Measurements from ENCODE around the gene PPFIA1. TPM values are rescaled to one million over a fixed set of nuclear protein-coding genes. Genes with fewer than 3 reads are reported as not detected.

Gene PPFIA1
- total and polyA plus RNA-seq, 3 donors from 2014 or later, result 110 to 144 (median 125) TPM

DNA sequence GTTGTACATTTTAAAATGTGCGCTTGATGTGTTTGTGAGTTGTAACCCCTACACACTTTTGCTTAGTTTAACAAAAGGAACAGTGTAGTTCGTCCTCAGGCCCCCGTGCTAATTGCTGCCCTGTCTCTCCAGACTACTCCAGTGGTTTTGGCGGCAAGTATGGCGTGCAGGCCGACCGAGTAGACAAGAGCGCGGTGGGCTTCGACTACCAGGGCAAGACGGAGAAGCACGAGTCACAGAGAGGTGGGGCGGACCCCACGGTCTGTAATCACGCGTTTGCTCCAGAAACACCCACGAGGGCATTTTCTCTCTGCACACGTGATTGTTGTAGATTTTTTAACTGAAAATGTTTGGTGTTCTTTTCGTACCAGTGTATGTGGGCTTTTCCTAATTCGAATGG lies 146.4 kb downstream of the PPFIA1 start:
- H3K4me3 ChIP-seq, result no peak overlapping the region
- WGBS, 2 donors, result 95 to 97% methylated on average over 20 of the region's 20 CpGs

GRCh38 chr11:70418130-70418529 lies 147.6 kb downstream of the PPFIA1 start:
- Histone ChIP-seq H3K9me3 (no peaks in the 10 kb centered on the region), H3K36me3 (ENCODE audit: low read depth, missing control alignments) (no peaks in the 10 kb centered on the region), H3K4me1 (peaks cover 12% of the 10 kb centered on the region), H3K27me3 (no peaks in the 10 kb centered on the region), H3K4me3 (no peak overlapping the region), H3K27ac (no peak overlapping the region)
- intact Hi-C loops (cut with DNase I; ENCODE audit: low total_unique reads), result no loop called here
- no peak for DNase-seq
- WGBS, 2 donors, result 90 to 92% methylated on average over 12 of the region's 12 CpGs
- TF ChIP-seq POLR2A (IDR thresholded peaks at IDR 0.05), result no peak
- TF ChIP-seq, protein P1, sequence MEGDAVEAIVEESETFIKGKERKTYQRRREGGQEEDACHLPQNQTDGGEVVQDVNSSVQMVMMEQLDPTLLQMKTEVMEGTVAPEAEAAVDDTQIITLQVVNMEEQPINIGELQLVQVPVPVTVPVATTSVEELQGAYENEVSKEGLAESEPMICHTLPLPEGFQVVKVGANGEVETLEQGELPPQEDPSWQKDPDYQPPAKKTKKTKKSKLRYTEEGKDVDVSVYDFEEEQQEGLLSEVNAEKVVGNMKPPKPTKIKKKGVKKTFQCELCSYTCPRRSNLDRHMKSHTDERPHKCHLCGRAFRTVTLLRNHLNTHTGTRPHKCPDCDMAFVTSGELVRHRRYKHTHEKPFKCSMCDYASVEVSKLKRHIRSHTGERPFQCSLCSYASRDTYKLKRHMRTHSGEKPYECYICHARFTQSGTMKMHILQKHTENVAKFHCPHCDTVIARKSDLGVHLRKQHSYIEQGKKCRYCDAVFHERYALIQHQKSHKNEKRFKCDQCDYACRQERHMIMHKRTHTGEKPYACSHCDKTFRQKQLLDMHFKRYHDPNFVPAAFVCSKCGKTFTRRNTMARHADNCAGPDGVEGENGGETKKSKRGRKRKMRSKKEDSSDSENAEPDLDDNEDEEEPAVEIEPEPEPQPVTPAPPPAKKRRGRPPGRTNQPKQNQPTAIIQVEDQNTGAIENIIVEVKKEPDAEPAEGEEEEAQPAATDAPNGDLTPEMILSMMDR (IDR thresholded peaks at IDR 0.05), result no peak

More for the DNA sequence above, 146.4 kb downstream of the PPFIA1 start:
- H3K27ac ChIP-seq, result no peak overlapping the region
- intact Hi-C loops (cut with DNase I; ENCODE audit: low total_unique reads), result no loop called here
- DNase-seq, result no peak
- no peaks in the 10 kb centered on the region for H3K27me3 ChIP-seq
- TF ChIP-seq, protein P1 (IDR thresholded peaks at IDR 0.05), result no peak
- TF ChIP-seq POLR2A (IDR thresholded peaks at IDR 0.05), result no peak
- H3K9me3 ChIP-seq, result no peaks in the 10 kb centered on the region
- no peaks in the 10 kb centered on the region for H3K36me3 ChIP-seq (ENCODE audit: low read depth, missing control alignments)
- H3K4me1 ChIP-seq, result peaks cover 16% of the 10 kb centered on the region

GRCh38 chr11:70419307-70420007 lies 149.0 kb downstream of the PPFIA1 start:
- no peak for TF ChIP-seq POLR2A (IDR thresholded peaks at IDR 0.05)
- TF ChIP-seq, protein P1 (IDR thresholded peaks at IDR 0.05), result no peak
- intact Hi-C loops (cut with DNase I; ENCODE audit: low total_unique reads), result no loop called here
- Histone ChIP-seq H3K4me3 (no peak overlapping the region), H3K36me3 (ENCODE audit: low read depth, missing control alignments) (no peaks in the 10 kb centered on the region), H3K9me3 (no peaks in the 10 kb centered on the region), H3K27me3 (no peaks in the 10 kb centered on the region), H3K4me1 (peaks cover 8% of the 10 kb centered on the region), H3K27ac (no peak overlapping the region)
- WGBS, 2 donors, result 88 to 95% methylated on average over 17 of the region's 17 CpGs
- DNase-seq, result no peak

- no peaks in the 10 kb centered on the region for H3K9me3 ChIP-seq
- no peak for TF ChIP-seq POLR2A (IDR thresholded peaks at IDR 0.05)
- TF ChIP-seq, protein P1 (IDR thresholded peaks at IDR 0.05), result no peak
- no peak overlapping the region for H3K4me3 ChIP-seq
- H3K4me1 ChIP-seq, result peaks cover 8% of the 10 kb centered on the region
- intact Hi-C loops (cut with DNase I; ENCODE audit: low total_unique reads), result no loop called here
- H3K27me3 ChIP-seq, result no peaks in the 10 kb centered on the region
- H3K36me3 ChIP-seq (ENCODE audit: low read depth, missing control alignments), result no peaks in the 10 kb centered on the region
- no peak for DNase-seq
- WGBS, 2 donors, result 76 to 83% methylated on average over 14 of the region's 14 CpGs
- H3K27ac ChIP-seq, result no peak overlapping the region
These were observed 149.5 kb downstream of the PPFIA1 start for GRCh38 chr11:70420008-70420464.

DNA sequence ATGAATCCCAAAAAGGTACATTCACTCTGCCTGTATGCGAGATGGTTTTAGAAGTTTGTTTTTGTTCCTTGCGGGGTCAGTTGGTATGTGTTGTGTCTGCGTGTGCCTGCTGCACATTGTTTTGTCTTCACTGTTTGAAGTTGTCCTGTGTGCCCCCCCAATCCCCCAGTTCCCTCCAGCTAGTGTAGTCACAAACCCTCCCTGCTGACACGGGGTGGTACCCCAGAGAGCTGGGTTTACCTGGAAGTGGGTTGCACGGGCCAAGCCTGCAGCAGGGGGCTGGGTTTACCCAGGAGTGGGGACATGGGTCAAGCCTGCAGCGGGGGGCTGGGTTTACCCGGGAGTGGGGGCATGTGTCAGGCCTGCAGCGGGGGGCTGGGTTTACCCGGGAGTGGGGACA lies 150.0 kb downstream of the PPFIA1 start:
- intact Hi-C loops (cut with DNase I; ENCODE audit: low total_unique reads), result no loop called here
- Histone ChIP-seq H3K27me3 (no peaks in the 10 kb centered on the region), H3K4me1 (peaks cover 8% of the 10 kb centered on the region), H3K27ac (no peak overlapping the region), H3K36me3 (ENCODE audit: low read depth, missing control alignments) (no peaks in the 10 kb centered on the region), H3K9me3 (no peaks in the 10 kb centered on the region), H3K4me3 (no peak overlapping the region)
- no peak for DNase-seq
- TF ChIP-seq, protein P1 (IDR thresholded peaks at IDR 0.05), result no peak
- no peak for TF ChIP-seq POLR2A (IDR thresholded peaks at IDR 0.05)
- 69 to 84% methylated on average over 8 to 9 of the region's 9 CpGs for WGBS, 2 donors

Measured in testis (tissue), 3 donors.